HepG2 (cell line): ENCODE results near the gene ATAD2B. TPM values are rescaled to one million over a fixed set of nuclear protein-coding genes. Genes with fewer than 3 reads are reported as not detected.
A peak's percentile ranks its signal among the peaks of the same experiment; 100 is the strongest.

Experiments
- ETS1 ChIP-seq: sonication (generic); formaldehyde crosslinking; IDR thresholded peaks from 2 replicates; pipeline ENCODE4 v1.4.0; 2020; ENCODE audit warnings: missing genetic modification reagents
- EZH2 ChIP-seq: conservative IDR thresholded peaks from 2 replicates; pipeline ENCODE4 v1.6.1; 2012; ENCODE audit warnings: mild to moderate bottlenecking, low read depth, low read length, moderate library complexity
- HNRNPLL ChIP-seq: fragments of 200-400 bp; formaldehyde crosslinking; IDR thresholded peaks from 2 replicates; pipeline ENCODE4 v1.6.1; 2017; ENCODE audit warnings: mild to moderate bottlenecking, low read depth, low read length; ENCODE audit not compliant: poor library complexity, severe bottlenecking
- HOXA5 ChIP-seq: sonication (generic); formaldehyde crosslinking; IDR thresholded peaks from 2 replicates; pipeline ENCODE4 v1.4.0; 2020; ENCODE audit warnings: missing genetic modification reagents
- NCOR1 ChIP-seq: fragments of 200-600 bp; sonication (generic); IDR thresholded peaks from 2 replicates; pipeline ENCODE4 v1.7.0; 2017; ENCODE audit warnings: antibody characterized with exemption, low read length, borderline replicate concordance
- POLR2G ChIP-seq: fragments of 200-400 bp; formaldehyde crosslinking; IDR thresholded peaks from 2 replicates; pipeline ENCODE4 v1.6.1; 2018; ENCODE audit warnings: mild to moderate bottlenecking, low read depth, low read length, moderate library complexity
- RORA ChIP-seq: sonication (generic); formaldehyde crosslinking; IDR thresholded peaks from 2 replicates; pipeline ENCODE4 v1.5.0; 2020; ENCODE audit warnings: mild to moderate bottlenecking, missing genetic modification reagents, moderate library complexity
- ZHX2 ChIP-seq, 2 experiments: sonication (generic) in 1 of 2; formaldehyde crosslinking in 1 of 2; IDR thresholded peaks; 2 replicates each; pipeline versions ENCODE4 v1.6.1 to v1.9.0; 2014 to 2022; ENCODE audit warnings: antibody characterized with exemption in 1 of 2, borderline replicate concordance in 1 of 2, inconsistent platforms in 1 of 2, low read depth in 1 of 2, missing genetic modification reagents in 1 of 2
- ZNF180 ChIP-seq: sonication (generic); formaldehyde crosslinking; IDR thresholded peaks from 2 replicates; pipeline ENCODE4 v1.4.0; 2020; ENCODE audit warnings: low read depth, missing genetic modification reagents, borderline replicate concordance
- ZNF503 ChIP-seq: sonication (generic); formaldehyde crosslinking; IDR thresholded peaks from 2 replicates; pipeline ENCODE4 v1.4.0; 2020; ENCODE audit warnings: missing genetic modification reagents
- ZNF546 ChIP-seq: sonication (generic); formaldehyde crosslinking; conservative IDR thresholded peaks from 2 replicates; pipeline ENCODE4 v1.8.1; 2023; ENCODE audit warnings: mild to moderate bottlenecking, missing genetic modification reagents
- ZNF646 ChIP-seq: sonication (generic); formaldehyde crosslinking; IDR thresholded peaks from 2 replicates; pipeline ENCODE4 v1.9.0; 2021; ENCODE audit warnings: mild to moderate bottlenecking, missing genetic modification reagents
- ZNF768 ChIP-seq: sonication (generic); formaldehyde crosslinking; IDR thresholded peaks from 2 replicates; pipeline ENCODE4 v1.4.0; 2020; ENCODE audit warnings: missing genetic modification reagents
- polyA plus RNA-seq, 8 experiments: library from polyadenylated mRNA; depleted of rRNA in 3 of 8; stranded (reverse) in 7 of 8; unstranded in 1 of 8; fragments of >200 nt; fragmentation: Illumina TruSeq in 4 of 8; extraction: Trizol in 4 of 8; gene quantifications; 2 replicates each; pipeline versions ENCODE4 v1.2.1 to v1.2.3, GENCODE V29; 2011 to 2016; ENCODE audit warnings: low read depth in 4 of 8, missing spikeins in 1 of 8, mixed read lengths in 1 of 8; ENCODE audit not compliant: insufficient read depth in 1 of 8
- total RNA-seq, 5 experiments: library from RNA; depleted of rRNA; stranded (reverse); fragments of >200 nt; fragmentation: Illumina TruSeq; extraction: Trizol; gene quantifications; 2 replicates each; pipeline ENCODE4 v1.2.3, GENCODE V29; 2016; ENCODE audit warnings: low read depth in 1 of 5

Gene ATAD2B
- total and polyA plus RNA-seq, 2 of the 13 experiments (the other 11 are each of a cell fraction or from before 2014, with no cell fraction given) = 5.3 to 22.2 TPM

- TF ChIP-seq ZHX2 (IDR thresholded peaks at IDR 0.05; ENCODE audit: low read depth) (no peak), ZHX2 (CRISPR knock-in tag; IDR thresholded peaks at IDR 0.05; ENCODE audit: borderline replicate concordance) (0 out of 2 replicates have a peak, but pooled peaks have one; percentile 49), ZNF646 (CRISPR knock-in tag) (no peak), ZNF503 (0 out of 2 replicates have a peak, but pooled peaks have one; percentile 13), EZH2 (no peak), ETS1 (CRISPR knock-in tag) (no peak), HNRNPLL (no peak), ZNF768 (CRISPR knock-in tag) (no peak; the same call in 1 of the 2 replicates), ZNF180 (CRISPR knock-in tag) (no peak), HOXA5 (CRISPR knock-in tag) (peak; percentile 47; the same call in 1 of the 2 replicates), RORA (CRISPR knock-in tag) (0 out of 2 replicates have a peak, but pooled peaks have one; percentile 96), NCOR1 (no peak), POLR2G (no peak), ZNF546 (CRISPR knock-in tag) (no peak)
Measured at GRCh38 chr2:23926290-23926749, 603 bp downstream of the ATAD2B start (continued).
